K562 (cell line): ENCODE measurements around the gene PLD1. TPM values are rescaled to one million over a fixed set of nuclear protein-coding genes. Genes with fewer than 3 reads are reported as not detected.

Experiments used
- ATAC-seq: fragments of 200-7000 bp; cut with Tn5 transposase; 3 replicates; pipeline ENCODE4 v1.9.1; 2020; ENCODE audit warnings: moderate library complexity
- BruUV-seq: library from RNA; stranded (reverse); fragments of 400-500 nt; replicated peaks from 2 replicates; lab custom pipeline; 2021; lab: Mats Ljungman, UMichigan
- CTCF ChIA-PET: fragments of 300-600 bp; formaldehyde crosslinking; extraction: SDS; loops from one replicate; lab custom pipeline; 2021; ENCODE audit warnings: low intra/inter-chr PET ratio; lab: Yijun Ruan, JAX
- POLR2A ChIA-PET: fragments of 300-600, 350-650 bp; sonication (Branson Sonifier 250); formaldehyde crosslinking; extraction: SDS; loops from one replicate; lab custom pipeline; 2021; ENCODE audit warnings: antibody characterized with exemption, inconsistent platforms; lab: Yijun Ruan, JAX
- DNase-seq, 4 experiments: peaks; one replicate each; pipeline versions ENCODE4 v3.0.0 to v3.0.0-alpha.2; 2011 to 2018; ENCODE audit warnings: low spot score in 3 of 4, mixed read lengths in 3 of 4; ENCODE audit errors: extremely low read depth in 1 of 4
- FAIRE-seq: peaks from 2 replicates; lab custom pipeline; 2011; peaks lifted over from hg19 to GRCh38; lab: Jason Lieb, UNC
- H2AFZ ChIP-seq: 2 replicates; pipeline ENCODE4 v1.6.0; 2011; ENCODE audit warnings: low read depth, low read length, control low read depth, inconsistent platforms
- H3K27ac ChIP-seq: fragments of 200-600 bp; 3 replicates; pipeline ENCODE4 v1.8.0; 2011; ENCODE audit warnings: low read depth, mild to moderate bottlenecking, control low read depth, inconsistent platforms, low read length, moderate library complexity, mixed read lengths; ENCODE audit errors: extremely low read depth
- H3K27me3 ChIP-seq, 2 experiments: fragments of 300-600 bp in 1 of 2; 2 replicates in 1 of 2; 3 replicates in 1 of 2; pipeline versions ENCODE4 v1.6.0 to v1.8.0; 2011; ENCODE audit warnings: inconsistent platforms in 2 of 2, low read length in 2 of 2, mild to moderate bottlenecking in 1 of 2, mixed read lengths in 1 of 2, moderate library complexity in 1 of 2; ENCODE audit not compliant: control insufficient read depth in 2 of 2, insufficient read depth in 2 of 2
- H3K36me3 ChIP-seq: fragments of 300-600 bp; 3 replicates; pipeline ENCODE4 v1.8.0; 2011; ENCODE audit warnings: mild to moderate bottlenecking, low read length, inconsistent platforms; ENCODE audit not compliant: control insufficient read depth, insufficient read depth
- H3K4me1 ChIP-seq, 2 experiments: fragments of 200-600 bp in 1 of 2; replicated peaks in 1 of 2; 2 replicates in 1 of 2; 3 replicates in 1 of 2; pipeline versions ENCODE4 v1.5.1 to v1.8.0; 2011; ENCODE audit warnings: inconsistent platforms in 2 of 2, low read length in 2 of 2, mild to moderate bottlenecking in 1 of 2, mixed read lengths in 1 of 2, moderate library complexity in 1 of 2; ENCODE audit not compliant: control insufficient read depth in 2 of 2, insufficient read depth in 2 of 2
- H3K4me2 ChIP-seq: 2 replicates; pipeline ENCODE4 v1.6.1; 2011; ENCODE audit warnings: low read length, control low read depth, inconsistent platforms, mixed read lengths; ENCODE audit not compliant: insufficient read depth
- H3K4me3 ChIP-seq: fragments of 200-600 bp; sonication (generic), shearing (Covaris generic); 2 replicates; pipeline ENCODE4 v1.5.1; 2016; ENCODE audit warnings: control low read depth, inconsistent platforms
- H3K79me2 ChIP-seq: fragments of 200-600 bp; 3 replicates; pipeline ENCODE4 v1.8.0; 2011; ENCODE audit warnings: low read length, inconsistent platforms; ENCODE audit not compliant: control insufficient read depth, insufficient read depth
- H3K9ac ChIP-seq, 2 experiments: 2 replicates each; pipeline versions ENCODE4 v1.6.0 to v1.6.1; 2011; ENCODE audit warnings: low read depth in 2 of 2, low read length in 2 of 2, control low read depth in 1 of 2, inconsistent platforms in 1 of 2, mild to moderate bottlenecking in 1 of 2, mixed read lengths in 1 of 2; ENCODE audit not compliant: insufficient read depth in 1 of 2
- H3K9me1 ChIP-seq: one replicate; pipeline ENCODE4 v1.6.0; 2011; ENCODE audit warnings: inconsistent platforms, mild to moderate bottlenecking, low read length, moderate library complexity; ENCODE audit not compliant: control insufficient read depth, insufficient read depth
- H3K9me3 ChIP-seq: replicated peaks from 2 replicates; pipeline ENCODE4 v1.5.1; 2011; ENCODE audit warnings: low read depth, low read length, inconsistent platforms; ENCODE audit not compliant: control insufficient read depth, insufficient read depth
- H4K20me1 ChIP-seq: replicated peaks from 2 replicates; pipeline ENCODE4 v1.6.1; 2011; ENCODE audit warnings: low read length, inconsistent platforms, mixed read lengths; ENCODE audit not compliant: control insufficient read depth, insufficient read depth
- ARNT ChIP-seq, 2 experiments: fragments of 450-650 bp; IDR thresholded peaks; 2 replicates each; pipeline ENCODE4 v1.6.1; 2016; ENCODE audit warnings: mild to moderate bottlenecking in 1 of 2
- ATF7 ChIP-seq: fragments of 450-650 bp; IDR thresholded peaks from 2 replicates; pipeline ENCODE4 v1.7.1; 2014; ENCODE audit warnings: mild to moderate bottlenecking, moderate library complexity
- FOS ChIP-seq: IDR thresholded peaks from 3 replicates; pipeline ENCODE4 v1.6.1; 2011; ENCODE audit not compliant: insufficient read length; ENCODE audit errors: extremely low read depth
- NFE2L1 ChIP-seq: fragments of 450-650 bp; IDR thresholded peaks from 2 replicates; pipeline ENCODE4 v1.6.1; 2016; ENCODE audit warnings: missing genetic modification characterization, low read depth, mild to moderate bottlenecking, missing compliant biosample characterization, moderate library complexity, borderline replicate concordance
- POLR2B ChIP-seq: fragments of 450-650 bp; IDR thresholded peaks from 2 replicates; pipeline ENCODE4 v1.6.1; 2018; ENCODE audit warnings: low read depth; ENCODE audit not compliant: partially characterized antibody
- SRF ChIP-seq, 2 experiments: fragments of 250-450, 450-650 bp in 1 of 2; sonication (Bioruptor Pico) in 1 of 2; sonication (generic) in 1 of 2; formaldehyde crosslinking; IDR thresholded peaks; 2 replicates each; pipeline versions ENCODE4 v1.5.0 to v1.5.1; 2020 to 2022; ENCODE audit warnings: mild to moderate bottlenecking in 1 of 2, missing genetic modification reagents in 1 of 2
- SRSF3 ChIP-seq: fragments of 200-400 bp; formaldehyde crosslinking; IDR thresholded peaks from 2 replicates; pipeline ENCODE4 v1.6.1; 2016; ENCODE audit warnings: mild to moderate bottlenecking, low read length, moderate library complexity; ENCODE audit not compliant: insufficient read depth
- WGBS: fragments of 100-300 bp; shearing (Covaris generic); methylation state at CpG from one replicate; pipeline ENCODE4 v1.1.6; 2016; ENCODE audit warnings: low coverage, mixed read lengths; ENCODE audit not compliant: insufficient coverage; ENCODE audit errors: missing lambda C conversion rate; 5-methylcytosine and 5-hydroxymethylcytosine counted together
- in situ Hi-C: fragments of 300-500 bp; cut with MboI; formaldehyde crosslinking; loops from 4 replicates; pipeline ENCODE4 v1.15.0; 2018; ENCODE audit warnings: inconsistent platforms, mixed read lengths
- intact Hi-C: fragments of 100-400 bp; cut with micrococcal nuclease; formaldehyde crosslinking; loops from 2 replicates; pipeline ENCODE4 v1.14.2; 2022
- polyA plus RNA-seq, 8 experiments: library from polyadenylated mRNA; depleted of rRNA in 4 of 8; stranded (reverse) in 5 of 8; unstranded in 3 of 8; fragments of >200 nt; fragmentation: Nextera tagmentation in 2 of 8; fragmentation: Illumina TruSeq in 1 of 8; extraction: Ambion mirVana in 2 of 8; extraction: Trizol in 1 of 8; gene quantifications; 2 replicates each; pipeline versions ENCODE4 v1.2.1 to v1.2.3, GENCODE V29; 2011 to 2014; ENCODE audit warnings: inconsistent platforms in 1 of 8, missing spikeins in 1 of 8
- total RNA-seq, 7 experiments: library from RNA; depleted of rRNA in 6 of 7; stranded (reverse); fragments of >200 nt in 6 of 7; fragmentation: Illumina TruSeq in 2 of 7; extraction: Trizol in 2 of 7; gene quantifications; 2 replicates each; pipeline versions ENCODE4 v1.2.1 to v1.2.3, GENCODE V29; 2011 to 2021; ENCODE audit warnings: low replicate concordance in 1 of 7
- TF ChIP-seq, protein P1 (sequence below): fragments of 200-800 bp; sonication (Bioruptor generic); IDR thresholded peaks from 2 replicates; pipeline ENCODE4 v1.6.1; 2017; ENCODE audit warnings: missing genetic modification characterization, missing compliant biosample characterization
- TF ChIP-seq, protein P2 (sequence below), 2 experiments: IDR thresholded peaks; 2 replicates each; pipeline ENCODE4 v1.6.1; 2012; ENCODE audit warnings: improper control_type of control experiment in 2 of 2, low read depth in 2 of 2, low read length in 2 of 2, borderline replicate concordance in 1 of 2

PLD1 gene
- total and polyA plus RNA-seq, 9 of the 15 experiments (the other 6 are each of a cell fraction or from before 2014, with no cell fraction given) = 8.4 to 26.1 (median 18.6) TPM

DNA sequence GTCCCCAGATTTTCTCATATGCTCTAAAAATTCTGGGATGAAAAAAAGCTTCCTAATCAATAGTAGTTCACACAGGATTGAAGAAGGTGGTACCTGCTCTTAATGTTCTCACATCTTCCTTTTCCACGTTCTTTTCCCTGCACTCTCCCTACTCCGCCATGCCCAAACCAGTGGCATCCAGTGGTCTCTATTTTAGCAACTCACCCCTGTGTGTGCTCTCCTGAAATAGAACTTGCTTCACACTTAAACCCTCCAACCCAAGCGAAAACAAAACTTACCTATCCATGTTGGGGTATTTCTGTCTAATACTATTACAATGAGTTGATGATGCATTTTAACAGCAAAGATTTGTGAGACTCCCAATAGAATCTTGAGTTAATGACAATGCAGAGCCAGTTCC is 148.8 kb downstream of the PLD1 start (continued):
- TF ChIP-seq ARNT (IDR thresholded peaks at IDR 0.05) (no peak), SRF (CRISPR knock-in tag; IDR thresholded peaks at IDR 0.05) (no peak), SRSF3 (no peak), POLR2B (no peak)

DNA sequence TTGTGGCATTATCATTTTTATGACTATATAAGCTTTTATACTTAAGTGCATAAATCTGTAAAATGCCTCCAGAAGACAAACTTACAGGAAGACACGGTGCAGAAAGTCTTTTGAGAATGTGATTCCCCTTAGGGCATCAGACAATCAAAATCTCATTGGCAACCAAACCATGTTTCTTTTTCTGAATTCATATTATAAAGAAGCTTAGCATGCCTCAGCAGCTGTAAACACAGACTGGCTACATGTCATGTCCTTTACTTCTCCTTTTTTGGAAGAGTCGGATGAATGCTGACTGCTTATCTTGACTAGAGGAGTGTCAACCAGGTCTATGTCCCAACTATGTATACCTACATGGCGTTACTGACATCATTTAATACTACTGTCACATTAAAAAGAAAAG is 150.1 kb downstream of the PLD1 start:
- Histone ChIP-seq H3K27ac (no peak overlapping the region), H2AFZ (no peak overlapping the region), H3K27me3 (no peaks in the 10 kb centered on the region), H3K4me1 (no peaks in the 10 kb centered on the region), H3K4me2 (no peak overlapping the region), H3K79me2 (no peaks in the 10 kb centered on the region), H3K9me3 (no peaks in the 10 kb centered on the region), H4K20me1 (no peaks in the 10 kb centered on the region), H3K4me3 (no peak overlapping the region)
- intact Hi-C loops (no loop called here), in situ Hi-C loops (no loop called here)
- POLR2A ChIA-PET = interaction anchor here (0.6 to 1.0 kb wide), 2 partner anchors 7 to 10 kb away, joined by 3 to 4 read pairs; no protein-coding TSS in a partner anchor
- ATAC-seq (no peak), DNase-seq (no peak), FAIRE-seq (no peak)
- no TSS peak for BruUV-seq
- TF ChIP-seq, protein P1, sequence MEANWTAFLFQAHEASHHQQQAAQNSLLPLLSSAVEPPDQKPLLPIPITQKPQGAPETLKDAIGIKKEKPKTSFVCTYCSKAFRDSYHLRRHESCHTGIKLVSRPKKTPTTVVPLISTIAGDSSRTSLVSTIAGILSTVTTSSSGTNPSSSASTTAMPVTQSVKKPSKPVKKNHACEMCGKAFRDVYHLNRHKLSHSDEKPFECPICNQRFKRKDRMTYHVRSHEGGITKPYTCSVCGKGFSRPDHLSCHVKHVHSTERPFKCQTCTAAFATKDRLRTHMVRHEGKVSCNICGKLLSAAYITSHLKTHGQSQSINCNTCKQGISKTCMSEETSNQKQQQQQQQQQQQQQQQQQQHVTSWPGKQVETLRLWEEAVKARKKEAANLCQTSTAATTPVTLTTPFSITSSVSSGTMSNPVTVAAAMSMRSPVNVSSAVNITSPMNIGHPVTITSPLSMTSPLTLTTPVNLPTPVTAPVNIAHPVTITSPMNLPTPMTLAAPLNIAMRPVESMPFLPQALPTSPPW (CRISPR knock-in tag) = no peak
- TF ChIP-seq ATF7 = no peak
- TF ChIP-seq FOS = no peak
- no peak for TF ChIP-seq NFE2L1
- TF ChIP-seq, protein P2, sequence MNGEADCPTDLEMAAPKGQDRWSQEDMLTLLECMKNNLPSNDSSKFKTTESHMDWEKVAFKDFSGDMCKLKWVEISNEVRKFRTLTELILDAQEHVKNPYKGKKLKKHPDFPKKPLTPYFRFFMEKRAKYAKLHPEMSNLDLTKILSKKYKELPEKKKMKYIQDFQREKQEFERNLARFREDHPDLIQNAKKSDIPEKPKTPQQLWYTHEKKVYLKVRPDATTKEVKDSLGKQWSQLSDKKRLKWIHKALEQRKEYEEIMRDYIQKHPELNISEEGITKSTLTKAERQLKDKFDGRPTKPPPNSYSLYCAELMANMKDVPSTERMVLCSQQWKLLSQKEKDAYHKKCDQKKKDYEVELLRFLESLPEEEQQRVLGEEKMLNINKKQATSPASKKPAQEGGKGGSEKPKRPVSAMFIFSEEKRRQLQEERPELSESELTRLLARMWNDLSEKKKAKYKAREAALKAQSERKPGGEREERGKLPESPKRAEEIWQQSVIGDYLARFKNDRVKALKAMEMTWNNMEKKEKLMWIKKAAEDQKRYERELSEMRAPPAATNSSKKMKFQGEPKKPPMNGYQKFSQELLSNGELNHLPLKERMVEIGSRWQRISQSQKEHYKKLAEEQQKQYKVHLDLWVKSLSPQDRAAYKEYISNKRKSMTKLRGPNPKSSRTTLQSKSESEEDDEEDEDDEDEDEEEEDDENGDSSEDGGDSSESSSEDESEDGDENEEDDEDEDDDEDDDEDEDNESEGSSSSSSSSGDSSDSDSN (IDR thresholded peaks at IDR 0.05; ENCODE audit: borderline replicate concordance in 1 of 2, low read depth in 2 of 2, low read length in 2 of 2) = no peak
- TF ChIP-seq, all 486 proteins: peak for 0
- H3K36me3 ChIP-seq = peaks cover 13% of the 10 kb centered on the region; the same call in 1 of the 3 replicates
- WGBS = 46% methylated on average over 3 of the region's 3 CpGs
- CTCF ChIA-PET = no interaction called here
- H3K9ac ChIP-seq = no peak overlapping the region
- H3K9me1 ChIP-seq = no peaks in the 10 kb centered on the region
